Measurements from ENCODE around the gene PTPRJ.

GRCh38 chr11:48077251-48077650 is 96.9 kb downstream of the PTPRJ start:
- TF ChIP-seq CTCF (conservative IDR thresholded peaks at IDR 0.05; ENCODE audit: low read length) (no peak), EZH2phosphoT487 (IDR thresholded peaks at IDR 0.05; ENCODE audit: borderline replicate concordance) (no peak)

Measured in Loucy (cell line).